NT2/D1 (cell line): Measurements from ENCODE around the gene FRAT1.

Experiments
- DNase-seq: peaks from one replicate; pipeline ENCODE4 v3.0.0-alpha.2; 2011; ENCODE audit warnings: low read depth, low spot score
- H3K27me3 ChIP-seq: 2 replicates; pipeline ENCODE4 v1.6.0; 2011; ENCODE audit warnings: mild to moderate bottlenecking; ENCODE audit not compliant: insufficient read length, insufficient read depth
- H3K36me3 ChIP-seq: 2 replicates; pipeline ENCODE4 v1.6.1; 2011; ENCODE audit warnings: mild to moderate bottlenecking, low read length, mixed read lengths; ENCODE audit not compliant: insufficient read depth, insufficient read length
- H3K4me1 ChIP-seq: 2 replicates; pipeline ENCODE4 v1.5.1; 2011; ENCODE audit not compliant: insufficient read depth, insufficient read length
- H3K4me3 ChIP-seq: 2 replicates; pipeline ENCODE4 v1.5.1; 2011; ENCODE audit warnings: low read depth; ENCODE audit not compliant: insufficient read length
- H3K9ac ChIP-seq: 2 replicates; pipeline ENCODE4 v1.6.0; 2011; ENCODE audit warnings: low read depth; ENCODE audit not compliant: insufficient read length
- H3K9me3 ChIP-seq: 2 replicates; pipeline ENCODE4 v1.5.1; 2011; ENCODE audit warnings: mild to moderate bottlenecking, low read length; ENCODE audit not compliant: insufficient read depth
- SUZ12 ChIP-seq: IDR thresholded peaks from 2 replicates; pipeline ENCODE4 v1.6.1; 2011; ENCODE audit not compliant: insufficient read length, insufficient read depth; ENCODE audit errors: extremely low read depth
- YY1 ChIP-seq: IDR thresholded peaks from 2 replicates; pipeline ENCODE4 v1.6.1; 2011; ENCODE audit not compliant: insufficient read length, insufficient read depth
- ZNF274 ChIP-seq: IDR thresholded peaks from 2 replicates; pipeline ENCODE4 v1.6.1; 2011; ENCODE audit warnings: mild to moderate bottlenecking, low read depth, low read length

The FRAT1 gene

DNA sequence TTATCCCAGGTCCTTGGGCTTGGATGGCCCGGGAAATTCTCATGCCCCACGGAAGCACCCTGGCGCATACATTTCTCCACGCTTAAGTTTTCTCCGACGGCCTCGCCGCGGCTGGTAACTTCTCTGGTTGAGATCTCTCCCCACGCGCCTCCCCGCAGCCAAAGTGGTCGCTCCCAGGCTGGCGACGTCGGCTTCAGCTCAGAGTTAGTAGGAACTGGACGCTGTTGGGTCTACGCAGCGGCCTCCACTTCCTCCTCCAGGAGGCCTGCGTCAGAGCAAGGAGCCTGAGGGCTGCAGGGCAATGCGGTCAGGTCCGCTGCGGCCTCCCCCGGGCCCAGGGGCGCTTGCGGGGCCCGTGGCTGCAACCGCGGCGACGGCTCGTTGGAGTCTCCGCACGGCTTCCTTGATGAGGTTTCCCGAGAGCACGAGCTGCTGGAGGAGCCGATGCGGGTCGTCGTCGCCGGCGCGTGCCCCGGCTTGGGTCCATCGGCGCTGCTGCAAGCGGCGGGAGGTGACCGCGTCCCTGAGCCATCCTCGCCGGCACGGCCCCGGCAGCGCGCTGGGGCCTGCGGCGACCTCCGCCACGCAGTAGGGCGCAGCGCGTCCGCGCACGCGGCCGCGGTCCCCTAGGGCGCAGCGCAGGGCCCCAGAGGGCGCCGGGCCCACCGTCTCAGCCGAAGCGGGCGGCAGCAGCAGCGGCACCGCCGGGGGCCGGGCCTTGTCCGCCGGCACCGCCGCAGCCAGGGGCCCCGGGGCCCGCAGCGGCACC is 14.7 kb downstream of the FRAT1 start:
- Histone ChIP-seq H3K9ac (peak overlapping the region; percentile 96), H3K9me3 (no peaks in the 10 kb centered on the region), H3K36me3 (no peaks in the 10 kb centered on the region), H3K4me3 (peak overlapping the region; percentile 88), H3K27me3 (no peaks in the 10 kb centered on the region), H3K4me1 (no peaks in the 10 kb centered on the region)
- no peak for DNase-seq
- TF ChIP-seq ZNF274 (no peak), SUZ12 (no peak), YY1 (no peak)

DNA sequence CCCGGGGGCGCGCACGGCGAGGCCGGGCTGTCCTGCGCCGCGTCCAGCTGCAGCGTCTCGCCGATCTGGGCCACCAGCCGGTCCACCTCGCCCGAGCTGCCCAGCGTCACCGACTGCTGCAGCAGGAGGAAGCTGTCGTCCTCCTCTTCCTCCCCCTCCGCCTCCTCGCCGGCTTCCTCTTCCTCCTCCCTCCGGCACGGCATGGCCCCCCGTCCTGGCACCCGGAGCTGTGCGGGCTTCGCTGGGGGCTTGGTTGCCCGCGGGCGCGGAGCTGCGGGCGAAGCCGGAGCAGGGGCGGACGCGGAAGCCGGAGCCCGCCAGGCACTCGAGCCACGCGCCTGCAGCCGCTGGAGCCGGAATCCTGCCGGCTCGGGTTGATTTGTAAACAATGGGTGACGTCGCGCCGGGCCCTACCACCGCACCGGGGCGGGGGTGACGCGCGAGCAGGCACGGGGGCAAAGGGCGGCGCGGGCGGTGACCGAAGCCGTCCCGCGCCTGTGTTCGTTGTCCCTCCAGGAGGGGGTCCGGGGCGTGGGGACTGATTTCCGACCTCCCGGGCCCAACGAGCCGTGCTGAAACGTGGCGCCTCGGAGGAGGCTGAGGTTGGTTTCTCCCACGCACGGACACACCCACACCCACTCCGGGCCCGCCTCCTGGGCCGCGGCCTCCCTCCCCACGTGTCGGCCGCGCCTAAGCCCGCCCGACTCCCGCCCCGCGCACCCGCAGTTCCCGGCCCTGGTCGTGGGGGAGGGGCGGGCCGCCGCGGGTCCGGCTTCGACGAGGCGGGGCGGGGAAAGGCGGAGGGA is 15.5 kb downstream of the FRAT1 start, which contains the start of gene FRAT2:
FRAT2 (minus strand) TSS at position 360 of the 806 bp plus-strand sequence; CDS start at position 203, 157 bp downstream.
- no peak for TF ChIP-seq SUZ12
- no peak for TF ChIP-seq ZNF274
- no peak for TF ChIP-seq YY1
- peak; percentile 66 for DNase-seq
- H3K27me3 ChIP-seq: no peaks in the 10 kb centered on the region
- no peaks in the 10 kb centered on the region for H3K36me3 ChIP-seq
- no peaks in the 10 kb centered on the region for H3K4me1 ChIP-seq
- no peaks in the 10 kb centered on the region for H3K9me3 ChIP-seq
- peak within 1 kb of the TSS; percentile 96 for H3K9ac ChIP-seq
- H3K4me3 ChIP-seq: peak within 1 kb of the TSS; percentile 88

DNA sequence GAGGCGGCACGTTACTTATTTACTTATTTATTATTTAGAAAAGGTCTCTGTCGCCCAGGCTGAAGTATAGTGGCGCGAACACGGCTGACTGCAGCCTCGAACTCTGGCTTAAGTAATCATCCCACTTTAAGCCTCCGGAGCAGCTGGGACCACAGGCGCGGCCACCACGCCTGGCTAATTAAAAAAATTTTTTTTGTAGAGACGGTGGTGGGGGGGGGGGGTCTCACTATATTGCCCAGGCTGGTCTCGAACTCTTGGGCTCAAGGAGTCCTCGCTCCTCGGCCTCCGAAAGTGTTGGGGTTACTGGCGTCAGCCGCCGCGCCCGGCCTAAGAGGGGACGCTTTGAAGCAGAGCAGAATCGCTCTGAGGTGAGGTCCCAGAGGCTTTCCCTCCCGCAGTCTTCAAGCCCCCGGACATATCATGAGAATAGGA is 16.1 kb downstream of the FRAT1 start:
- peak overlapping the region; percentile 42 for H3K4me3 ChIP-seq
- no peak for DNase-seq
- H3K27me3 ChIP-seq: no peaks in the 10 kb centered on the region
- H3K9ac ChIP-seq: peak overlapping the region; percentile 23
- H3K9me3 ChIP-seq: no peaks in the 10 kb centered on the region
- no peak for TF ChIP-seq YY1
- TF ChIP-seq SUZ12: no peak
- TF ChIP-seq ZNF274: no peak
- no peaks in the 10 kb centered on the region for H3K4me1 ChIP-seq
- no peaks in the 10 kb centered on the region for H3K36me3 ChIP-seq

DNA sequence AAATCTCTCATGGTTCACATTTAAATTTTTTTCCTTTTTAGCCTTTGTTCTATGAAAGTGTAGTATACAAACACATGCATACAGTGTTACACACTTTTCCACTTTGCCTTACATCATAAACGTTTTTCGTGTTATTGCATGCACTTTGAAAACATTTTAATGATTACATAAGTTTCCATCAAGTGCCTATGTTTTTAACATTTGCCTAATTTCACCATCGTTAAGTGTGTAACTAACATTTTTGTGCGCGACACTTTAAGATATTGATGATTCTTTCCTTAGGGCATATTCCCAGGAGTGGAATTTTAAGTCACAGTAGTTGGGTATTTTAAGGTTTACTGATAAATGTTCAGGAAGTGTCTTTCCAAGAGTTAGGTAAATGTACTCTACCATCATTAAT is 16.9 kb downstream of the FRAT1 start:
- no peak for DNase-seq
- H3K9ac ChIP-seq: no peak overlapping the region
- no peak for TF ChIP-seq ZNF274
- TF ChIP-seq SUZ12: no peak
- TF ChIP-seq YY1: no peak
- H3K4me1 ChIP-seq: no peaks in the 10 kb centered on the region
- H3K36me3 ChIP-seq: no peaks in the 10 kb centered on the region
- no peaks in the 10 kb centered on the region for H3K27me3 ChIP-seq
- H3K4me3 ChIP-seq: no peak overlapping the region
- H3K9me3 ChIP-seq: no peaks in the 10 kb centered on the region

DNA sequence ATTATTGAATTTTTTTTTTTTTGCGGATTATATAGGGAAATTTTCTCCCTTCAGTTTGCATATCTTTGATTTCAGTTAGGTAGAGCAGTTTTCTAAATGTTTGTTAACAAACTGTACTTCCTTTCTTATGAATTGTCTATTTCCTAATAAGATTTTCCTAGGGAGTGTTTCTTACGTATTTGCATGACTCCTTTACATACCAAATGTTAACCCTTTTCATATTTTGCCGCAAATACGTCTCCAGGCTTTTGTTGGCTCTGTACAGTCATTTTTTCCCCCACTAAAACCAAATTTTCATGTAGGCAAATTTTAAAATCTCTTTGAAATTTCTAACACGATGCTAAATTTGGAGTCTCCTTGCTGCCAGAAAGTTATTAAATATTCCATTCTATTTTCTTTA is 17.4 kb downstream of the FRAT1 start:
- no peak for DNase-seq
- H3K4me1 ChIP-seq: no peaks in the 10 kb centered on the region
- TF ChIP-seq YY1 (no peak), SUZ12 (no peak), ZNF274 (no peak)
- H3K36me3 ChIP-seq: no peaks in the 10 kb centered on the region
- no peak overlapping the region for H3K4me3 ChIP-seq
- H3K9ac ChIP-seq: no peak overlapping the region
- no peaks in the 10 kb centered on the region for H3K9me3 ChIP-seq
- no peaks in the 10 kb centered on the region for H3K27me3 ChIP-seq

DNA sequence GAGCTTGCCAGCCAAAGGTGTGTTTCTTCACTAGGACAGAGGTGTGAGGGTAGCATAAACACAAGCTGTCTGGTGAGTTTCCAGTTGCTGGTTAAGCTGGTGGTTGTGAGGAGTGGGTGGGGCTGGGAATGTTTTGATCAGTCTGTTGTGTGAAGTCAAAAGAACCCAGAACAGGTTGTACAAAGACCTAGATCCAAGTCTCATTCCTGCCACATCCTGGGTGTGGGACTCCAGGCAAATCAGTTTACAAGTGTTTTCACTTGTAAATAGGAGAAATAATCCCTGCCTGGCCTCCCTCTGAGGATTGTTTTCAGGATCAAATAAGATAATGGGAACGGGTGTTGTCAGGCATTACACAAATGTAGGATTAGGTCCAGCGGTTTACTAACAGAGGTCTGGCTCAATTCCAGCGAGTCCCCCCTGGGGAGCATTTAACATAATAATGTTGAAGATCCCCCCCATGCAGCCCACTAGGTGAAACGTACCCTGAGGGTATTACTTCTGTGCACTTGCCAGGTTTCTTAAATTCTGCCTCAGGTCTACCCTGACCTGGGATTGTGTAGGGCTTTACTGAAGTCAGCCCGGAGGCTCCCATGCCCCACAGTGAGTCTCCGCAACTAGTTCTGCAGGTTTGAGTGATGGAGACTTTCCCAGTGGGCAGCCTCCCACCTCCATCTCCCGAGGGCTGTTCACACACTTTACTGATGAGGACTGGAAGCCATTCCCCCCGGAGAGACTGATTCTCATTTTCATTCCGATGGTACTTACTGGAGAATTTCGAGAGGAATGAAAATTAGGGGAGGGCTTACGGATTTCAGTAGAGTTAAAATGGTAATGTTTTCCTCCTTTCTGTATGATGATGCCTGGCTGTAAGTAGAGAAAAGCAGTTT is 18.1 kb downstream of the FRAT1 start:
- TF ChIP-seq YY1 (no peak), SUZ12 (no peak), ZNF274 (no peak)
- Histone ChIP-seq H3K36me3 (no peaks in the 10 kb centered on the region), H3K4me3 (peak overlapping the region; percentile 5), H3K27me3 (no peaks in the 10 kb centered on the region), H3K9me3 (no peaks in the 10 kb centered on the region), H3K4me1 (no peaks in the 10 kb centered on the region), H3K9ac (no peak overlapping the region)
- DNase-seq: peak; percentile 92
